DND-41 (cell line): Measurements from ENCODE around the gene SHANK1.

Source experiments
- ATAC-seq: fragments of 200-7000 bp; cut with Tn5 transposase; 3 replicates; pipeline ENCODE4 v1.9.1; 2021; ENCODE audit warnings: low read depth; ENCODE audit not compliant: insufficient read depth
- DNase-seq: peaks from one replicate; pipeline ENCODE4 v3.0.0-alpha.2; 2020
- H2AFZ ChIP-seq: 2 replicates; pipeline ENCODE4 v1.6.0; 2012; ENCODE audit warnings: low read depth, low read length
- H3K27ac ChIP-seq: 2 replicates; pipeline ENCODE4 v1.5.1; 2012; ENCODE audit warnings: low read length, inconsistent platforms
- H3K27me3 ChIP-seq: fragments of 200-600 bp; sonication (generic); 2 replicates; pipeline ENCODE4 v1.6.0; 2012; ENCODE audit warnings: low read length, mild to moderate bottlenecking, inconsistent platforms; ENCODE audit not compliant: insufficient read depth, poor library complexity
- H3K36me3 ChIP-seq: 2 replicates; pipeline ENCODE4 v1.5.1; 2012; ENCODE audit warnings: low read length, inconsistent platforms; ENCODE audit not compliant: insufficient read depth
- H3K4me1 ChIP-seq: 2 replicates; pipeline ENCODE4 v1.5.1; 2012; ENCODE audit warnings: mild to moderate bottlenecking, low read length; ENCODE audit not compliant: insufficient read depth
- H3K4me2 ChIP-seq: 2 replicates; pipeline ENCODE4 v1.6.0; 2012; ENCODE audit warnings: mild to moderate bottlenecking, moderate library complexity, low read length, inconsistent platforms; ENCODE audit not compliant: insufficient read depth
- H3K4me3 ChIP-seq, 2 experiments: fragments of 200-600 bp in 1 of 2; shearing (Covaris generic) in 1 of 2; 2 replicates each; pipeline ENCODE4 v1.5.1; 2012 to 2016; ENCODE audit warnings: inconsistent platforms in 2 of 2, low read length in 2 of 2, mild to moderate bottlenecking in 2 of 2, low read depth in 1 of 2, moderate library complexity in 1 of 2
- H3K79me2 ChIP-seq: 2 replicates; pipeline ENCODE4 v1.6.0; 2012; ENCODE audit warnings: low read length, inconsistent platforms; ENCODE audit not compliant: insufficient read depth
- H3K9ac ChIP-seq: 2 replicates; pipeline ENCODE4 v1.6.0; 2012; ENCODE audit warnings: low read depth, mild to moderate bottlenecking, inconsistent platforms, low read length, moderate library complexity
- H3K9me3 ChIP-seq: 2 replicates; pipeline ENCODE4 v1.5.1; 2012; ENCODE audit warnings: low read length, moderate library complexity, mild to moderate bottlenecking, inconsistent platforms; ENCODE audit not compliant: insufficient read depth, severe bottlenecking
- H4K20me1 ChIP-seq: 2 replicates; pipeline ENCODE4 v1.6.0; 2012; ENCODE audit warnings: low read length; ENCODE audit not compliant: insufficient read depth
- CTCF ChIP-seq: IDR thresholded peaks from 2 replicates; pipeline ENCODE4 v1.5.1; 2012; ENCODE audit warnings: borderline replicate concordance, low read length, moderate library complexity, mild to moderate bottlenecking; ENCODE audit not compliant: poor library complexity, severe bottlenecking; ENCODE audit errors: extremely low read depth
- EZH2 ChIP-seq: IDR thresholded peaks from 3 replicates; pipeline ENCODE4 v1.6.1; 2012; ENCODE audit warnings: borderline replicate concordance, low read depth, mild to moderate bottlenecking, moderate library complexity, low read length, inconsistent platforms; ENCODE audit not compliant: severe bottlenecking

Gene SHANK1

GRCh38 chr19:50648659-50649058 lies 70.9 kb downstream of the SHANK1 start:
- TF ChIP-seq EZH2 (no peak), CTCF (no peak)
- no peaks in the 10 kb centered on the region for H3K27me3 ChIP-seq
- H3K9ac ChIP-seq, result no peak overlapping the region
- H3K4me2 ChIP-seq, result no peak overlapping the region
- H3K4me3 ChIP-seq, result no peak overlapping the region
- no peaks in the 10 kb centered on the region for H3K36me3 ChIP-seq
- no peaks in the 10 kb centered on the region for H4K20me1 ChIP-seq
- H2AFZ ChIP-seq, result no peak overlapping the region
- no peak for DNase-seq
- H3K4me1 ChIP-seq, result no peaks in the 10 kb centered on the region
- no peaks in the 10 kb centered on the region for H3K79me2 ChIP-seq
- ATAC-seq, result no peak
- H3K9me3 ChIP-seq, result no peaks in the 10 kb centered on the region
- H3K27ac ChIP-seq, result no peak overlapping the region

DNA sequence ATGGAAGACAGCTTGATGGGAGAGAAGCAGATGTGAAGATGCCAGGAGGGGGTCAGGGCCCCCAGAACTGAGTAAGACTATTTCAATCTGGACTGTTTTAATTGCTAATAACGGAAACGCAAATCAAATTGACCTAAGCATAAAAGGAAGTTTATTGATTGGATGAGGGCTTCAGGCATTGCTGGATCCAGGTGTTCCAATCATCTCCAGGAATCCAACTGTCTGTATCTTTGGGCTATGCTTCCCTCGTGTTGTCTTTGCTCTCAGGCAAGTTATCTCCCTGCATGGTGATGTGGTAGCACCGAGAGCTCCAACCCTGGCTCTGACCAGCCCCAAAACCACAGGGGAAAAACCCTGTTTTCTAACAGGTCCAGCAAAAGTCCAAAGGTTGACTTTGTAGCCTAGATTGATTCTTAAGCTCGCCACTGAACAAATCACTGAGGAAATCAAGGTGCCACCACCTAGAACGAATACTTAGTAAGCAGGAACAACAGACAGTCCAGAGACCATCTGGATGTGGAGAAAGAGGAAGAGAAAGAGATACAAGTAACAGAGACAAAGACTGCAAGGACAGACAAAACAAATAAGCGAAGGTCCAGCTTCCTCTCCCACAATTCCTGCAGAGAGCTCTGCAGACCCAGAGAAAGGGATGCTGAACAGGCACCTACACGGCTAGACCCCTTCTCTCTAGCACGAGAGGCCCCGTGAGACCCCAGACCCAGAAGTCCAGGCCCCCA lies 71.6 kb downstream of the SHANK1 start:
- Histone ChIP-seq H2AFZ (no peak overlapping the region), H3K9ac (no peak overlapping the region), H3K79me2 (no peaks in the 10 kb centered on the region), H3K36me3 (no peaks in the 10 kb centered on the region), H3K4me2 (no peak overlapping the region), H3K27ac (no peak overlapping the region), H3K9me3 (no peaks in the 10 kb centered on the region), H3K4me1 (no peaks in the 10 kb centered on the region), H3K27me3 (no peaks in the 10 kb centered on the region), H4K20me1 (no peaks in the 10 kb centered on the region), H3K4me3 (no peak overlapping the region)
- TF ChIP-seq EZH2 (no peak), CTCF (no peak)
- DNase-seq (no peak), ATAC-seq (no peak)

- Histone ChIP-seq H4K20me1 (no peaks in the 10 kb centered on the region), H3K36me3 (no peaks in the 10 kb centered on the region), H3K9ac (no peak overlapping the region), H3K4me3 (no peak overlapping the region), H3K4me2 (no peak overlapping the region), H3K9me3 (no peaks in the 10 kb centered on the region), H3K4me1 (no peaks in the 10 kb centered on the region), H3K79me2 (no peaks in the 10 kb centered on the region), H3K27me3 (no peaks in the 10 kb centered on the region), H3K27ac (no peak overlapping the region), H2AFZ (no peak overlapping the region)
- DNase-seq (no peak), ATAC-seq (no peak)
- TF ChIP-seq EZH2 (no peak), CTCF (no peak)
These were observed 73.4 kb downstream of the SHANK1 start for GRCh38 chr19:50646074-50646807.
